HepG2 (cell line): ENCODE results near the gene NSMF. TPM values are rescaled to one million over a fixed set of nuclear protein-coding genes. Genes with fewer than 3 reads are reported as not detected.

Experiments
- ARHGAP35 ChIP-seq: sonication (generic); formaldehyde crosslinking; IDR thresholded peaks from 2 replicates; pipeline ENCODE4 v1.9.0; 2022; ENCODE audit warnings: mild to moderate bottlenecking, inconsistent platforms, moderate library complexity, missing genetic modification reagents, borderline replicate concordance
- ARNT2 ChIP-seq: sonication (generic); formaldehyde crosslinking; IDR thresholded peaks from 2 replicates; pipeline ENCODE4 v1.8.0; 2022; ENCODE audit warnings: mild to moderate bottlenecking, low read depth, missing genetic modification reagents, moderate library complexity
- CEBPB ChIP-seq: IDR thresholded peaks from 2 replicates; pipeline ENCODE4 v1.6.1; 2011; ENCODE audit warnings: low read depth, low read length, improper control_type of control experiment, borderline replicate concordance
- CHD4 ChIP-seq: fragments of 200-600 bp; sonication (generic); IDR thresholded peaks from 2 replicates; pipeline ENCODE4 v1.7.0; 2017; ENCODE audit warnings: mild to moderate bottlenecking, low read length, borderline replicate concordance
- DNMT1 ChIP-seq: sonication (generic); formaldehyde crosslinking; IDR thresholded peaks from 2 replicates; pipeline ENCODE4 v1.5.1; 2020; ENCODE audit warnings: mild to moderate bottlenecking, missing genetic modification reagents
- EHMT2 ChIP-seq: fragments of 200-600 bp; sonication (generic); IDR thresholded peaks from 2 replicates; pipeline ENCODE4 v1.7.0; 2017; ENCODE audit warnings: antibody characterized with exemption, low read depth, low read length, borderline replicate concordance
- FOXJ3 ChIP-seq: sonication (generic); formaldehyde crosslinking; IDR thresholded peaks from 2 replicates; pipeline ENCODE4 v1.4.0; 2020; ENCODE audit warnings: missing genetic modification reagents, mild to moderate bottlenecking, borderline replicate concordance
- FOXO1 ChIP-seq: sonication (generic); formaldehyde crosslinking; IDR thresholded peaks from 2 replicates; pipeline ENCODE4 v1.4.0; 2020; ENCODE audit warnings: missing genetic modification reagents
- GMEB1 ChIP-seq: sonication (generic); formaldehyde crosslinking; IDR thresholded peaks from 2 replicates; pipeline ENCODE4 v1.5.1; 2020; ENCODE audit warnings: missing genetic modification reagents, mild to moderate bottlenecking, borderline replicate concordance
- HNF4G ChIP-seq, 2 experiments: sonication (generic) in 1 of 2; formaldehyde crosslinking in 1 of 2; IDR thresholded peaks; 2 replicates each; pipeline versions ENCODE4 v1.4.0 to v1.6.1; 2011 to 2020; ENCODE audit warnings: borderline replicate concordance in 2 of 2, low read depth in 2 of 2, mild to moderate bottlenecking in 2 of 2, low read length in 1 of 2, missing genetic modification reagents in 1 of 2, moderate library complexity in 1 of 2
- KDM4B ChIP-seq: sonication (generic); formaldehyde crosslinking; IDR thresholded peaks from 2 replicates; pipeline ENCODE4 v1.4.0; 2020; ENCODE audit warnings: missing genetic modification reagents
- PHB2 ChIP-seq: fragments of 450-650 bp; IDR thresholded peaks from 2 replicates; pipeline ENCODE4 v1.6.1; 2018; ENCODE audit not compliant: partially characterized antibody
- TOPORS ChIP-seq: sonication (generic); formaldehyde crosslinking; IDR thresholded peaks from 2 replicates; pipeline ENCODE4 v1.8.0; 2023; ENCODE audit warnings: mild to moderate bottlenecking, missing genetic modification reagents
- WIZ ChIP-seq: sonication (generic); formaldehyde crosslinking; IDR thresholded peaks from 2 replicates; pipeline ENCODE4 v1.5.1; 2020; ENCODE audit warnings: mild to moderate bottlenecking, missing genetic modification reagents
- ZBTB14 ChIP-seq: sonication (generic); formaldehyde crosslinking; IDR thresholded peaks from 2 replicates; pipeline ENCODE4 v1.4.0; 2020; ENCODE audit warnings: missing genetic modification reagents
- ZBTB46 ChIP-seq: sonication (generic); formaldehyde crosslinking; IDR thresholded peaks from 2 replicates; pipeline ENCODE4 v1.4.0; 2020; ENCODE audit warnings: mild to moderate bottlenecking, missing genetic modification reagents, borderline replicate concordance
- ZBTB7B ChIP-seq: sonication (generic); formaldehyde crosslinking; IDR thresholded peaks from 2 replicates; pipeline ENCODE4 v1.4.0; 2020; ENCODE audit warnings: missing genetic modification reagents
- ZNF101 ChIP-seq: sonication (generic); formaldehyde crosslinking; IDR thresholded peaks from 2 replicates; pipeline ENCODE4 v1.4.0; 2020; ENCODE audit warnings: mild to moderate bottlenecking, low read depth, missing genetic modification reagents, borderline replicate concordance
- ZNF704 ChIP-seq: sonication (generic); formaldehyde crosslinking; IDR thresholded peaks from 2 replicates; pipeline ENCODE4 v1.8.1; 2023; ENCODE audit warnings: mild to moderate bottlenecking, inconsistent platforms, moderate library complexity, missing genetic modification reagents, borderline replicate concordance
- ZSCAN5A ChIP-seq: sonication (generic); formaldehyde crosslinking; IDR thresholded peaks from 2 replicates; pipeline ENCODE4 v1.8.0; 2022; ENCODE audit warnings: mild to moderate bottlenecking, missing genetic modification reagents, borderline replicate concordance
- polyA plus RNA-seq, 8 experiments: library from polyadenylated mRNA; depleted of rRNA in 3 of 8; stranded (reverse) in 7 of 8; unstranded in 1 of 8; fragments of >200 nt; fragmentation: Illumina TruSeq in 4 of 8; extraction: Trizol in 4 of 8; gene quantifications; 2 replicates each; pipeline versions ENCODE4 v1.2.1 to v1.2.3, GENCODE V29; 2011 to 2016; ENCODE audit warnings: low read depth in 4 of 8, missing spikeins in 1 of 8, mixed read lengths in 1 of 8; ENCODE audit not compliant: insufficient read depth in 1 of 8
- total RNA-seq, 5 experiments: library from RNA; depleted of rRNA; stranded (reverse); fragments of >200 nt; fragmentation: Illumina TruSeq; extraction: Trizol; gene quantifications; 2 replicates each; pipeline ENCODE4 v1.2.3, GENCODE V29; 2016; ENCODE audit warnings: low read depth in 1 of 5

Gene NSMF
- total and polyA plus RNA-seq, 2 of the 13 experiments (the other 11 are each of a cell fraction or from before 2014, with no cell fraction given) = 44.3 to 183 TPM

- no peak for TF ChIP-seq ZNF101 (CRISPR knock-in tag)
- TF ChIP-seq EHMT2 = no peak
- no peak for TF ChIP-seq ZBTB14 (CRISPR knock-in tag)
- TF ChIP-seq CHD4 = no peak
- TF ChIP-seq FOXJ3 (CRISPR knock-in tag) = no peak; the same call in 1 of the 2 replicates
- peak; percentile 70; the same call in 1 of the 2 replicates for TF ChIP-seq ZSCAN5A
- 0 out of 2 replicates have a peak, but pooled peaks have one; percentile 19 for TF ChIP-seq ARNT2
- TF ChIP-seq ZBTB7B (CRISPR knock-in tag) = peak; percentile 89; the same call in 1 of the 2 replicates
- peak; percentile 65; the same call in 1 of the 2 replicates for TF ChIP-seq ZNF704 (CRISPR knock-in tag)
- TF ChIP-seq ZBTB46 (CRISPR knock-in tag) = no peak
- peak; percentile 76 for TF ChIP-seq HNF4G (IDR thresholded peaks at IDR 0.05; ENCODE audit: borderline replicate concordance, low read depth, low read length)
- peak; percentile 72; the same call in 1 of the 2 replicates for TF ChIP-seq HNF4G (CRISPR knock-in tag; IDR thresholded peaks at IDR 0.05; ENCODE audit: borderline replicate concordance, low read depth)
- no peak for TF ChIP-seq PHB2
- TF ChIP-seq KDM4B = peak; percentile 93
- peak; percentile 94 for TF ChIP-seq WIZ (CRISPR knock-in tag)
- TF ChIP-seq GMEB1 (CRISPR knock-in tag) = peak; percentile 54; the same call in 1 of the 2 replicates
- peak; percentile 49; the same call in 1 of the 2 replicates for TF ChIP-seq TOPORS (CRISPR knock-in tag)
- no peak for TF ChIP-seq CEBPB
- TF ChIP-seq FOXO1 (CRISPR knock-in tag) = peak; percentile 39; the same call in 1 of the 2 replicates
- peak; percentile 68; the same call in 1 of the 2 replicates for TF ChIP-seq ARHGAP35 (CRISPR knock-in tag)
- no peak; the same call in 1 of the 2 replicates for TF ChIP-seq DNMT1 (CRISPR knock-in tag)
These were observed 4.4 kb downstream of the NSMF start (continued) for GRCh38 chr9:137454597-137455358.
